ENCODE results near the gene WRAP73.

Gene WRAP73

DNA sequence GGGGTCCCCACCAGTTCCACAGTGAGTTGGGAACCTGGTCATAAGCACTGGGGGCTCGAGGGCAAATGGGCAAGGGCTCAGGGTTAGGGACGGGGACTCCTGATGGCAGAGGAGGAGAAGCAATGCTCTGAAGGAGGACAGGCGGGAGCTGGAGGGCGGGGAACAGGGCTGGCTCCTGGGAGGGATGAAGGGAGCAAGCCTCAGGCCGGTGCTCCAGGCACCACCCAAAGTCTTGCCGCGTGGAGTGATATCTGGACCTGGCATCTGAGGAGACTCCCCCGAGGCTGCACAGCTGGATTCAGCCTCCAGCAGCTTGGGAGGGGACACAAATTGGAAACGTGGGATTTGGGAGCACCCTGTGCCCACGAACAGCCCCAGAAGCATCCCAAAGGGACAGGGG is 49.5 kb downstream of the WRAP73 start:
- no peaks in the 10 kb centered on the region for H3K27me3 ChIP-seq (ENCODE audit: control insufficient read depth, insufficient read depth, low read length)
- no peak overlapping the region for H3K27ac ChIP-seq (ENCODE audit: low read length)
- H3K9ac ChIP-seq (ENCODE audit: low read length), result no peak overlapping the region
- no peak overlapping the region for H3K4me3 ChIP-seq (ENCODE audit: low read length)
- no peaks in the 10 kb centered on the region for H3K36me3 ChIP-seq (ENCODE audit: control insufficient read depth, low read depth, low read length)
- H3K9me3 ChIP-seq (ENCODE audit: control insufficient read depth, low read depth, low read length), result no peaks in the 10 kb centered on the region
- peaks cover 9% of the 10 kb centered on the region for H3K4me1 ChIP-seq (ENCODE audit: control insufficient read depth, low read depth, low read length)

DNA sequence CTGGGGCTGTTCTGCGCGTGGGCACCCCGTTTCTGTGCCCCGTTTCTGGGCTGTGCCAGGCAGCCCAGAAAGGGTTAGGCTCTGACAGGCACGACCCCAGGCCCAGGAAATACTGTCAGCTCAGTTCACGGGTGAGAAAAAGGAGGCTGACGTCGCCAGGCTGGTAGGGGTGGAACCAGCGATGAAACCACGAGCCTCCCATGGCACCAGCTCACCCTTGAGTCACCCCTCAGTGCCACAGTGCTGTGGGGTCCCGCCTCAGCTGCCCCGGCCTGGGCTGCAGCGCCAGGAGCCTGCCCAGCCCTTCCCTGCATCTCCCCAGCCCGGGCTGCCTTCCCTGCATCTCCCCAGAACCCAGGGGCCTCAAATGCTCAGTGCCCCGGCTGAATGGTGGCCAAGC is 50.1 kb downstream of the WRAP73 start:
- Histone ChIP-seq H3K9me3 (ENCODE audit: control insufficient read depth, low read depth, low read length) (no peaks in the 10 kb centered on the region), H3K27me3 (ENCODE audit: control insufficient read depth, insufficient read depth, low read length) (no peaks in the 10 kb centered on the region), H3K9ac (ENCODE audit: low read length) (no peak overlapping the region), H3K36me3 (ENCODE audit: control insufficient read depth, low read depth, low read length) (no peaks in the 10 kb centered on the region), H3K4me3 (ENCODE audit: low read length) (no peak overlapping the region), H3K4me1 (ENCODE audit: control insufficient read depth, low read depth, low read length) (peaks cover 9% of the 10 kb centered on the region), H3K27ac (ENCODE audit: low read length) (no peak overlapping the region)

DNA sequence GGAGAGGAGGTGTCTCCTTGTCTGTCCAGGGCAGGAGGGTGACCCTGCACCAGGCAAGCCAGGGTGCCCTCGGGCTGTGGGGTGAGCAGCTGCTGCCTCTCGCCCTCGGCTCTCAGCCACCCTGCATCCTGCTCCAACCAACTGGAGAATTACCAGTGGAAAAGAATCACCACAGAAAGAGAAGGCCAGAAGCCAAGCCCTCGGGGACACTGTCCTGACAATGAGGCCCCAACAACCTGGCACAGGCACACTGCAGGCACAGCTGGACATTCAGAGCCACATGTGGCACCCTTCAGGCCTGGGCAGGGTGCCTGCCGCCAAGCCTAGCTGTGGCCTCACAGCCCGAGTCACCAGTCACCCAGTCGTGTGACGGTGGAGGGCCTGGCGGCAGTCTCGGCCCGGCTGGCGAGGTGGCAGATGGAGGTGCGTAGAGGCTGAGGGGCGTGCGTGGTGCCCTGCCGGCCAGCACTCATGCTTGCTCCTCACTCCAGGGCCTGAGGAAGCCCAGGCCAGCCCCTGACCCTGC is 50.6 kb downstream of the WRAP73 start:
- peaks cover 9% of the 10 kb centered on the region for H3K4me1 ChIP-seq (ENCODE audit: control insufficient read depth, low read depth, low read length)
- no peaks in the 10 kb centered on the region for H3K27me3 ChIP-seq (ENCODE audit: control insufficient read depth, insufficient read depth, low read length)
- no peak overlapping the region for H3K4me3 ChIP-seq (ENCODE audit: low read length)
- no peaks in the 10 kb centered on the region for H3K36me3 ChIP-seq (ENCODE audit: control insufficient read depth, low read depth, low read length)
- H3K9ac ChIP-seq (ENCODE audit: low read length), result no peak overlapping the region
- no peak overlapping the region for H3K27ac ChIP-seq (ENCODE audit: low read length)
- no peaks in the 10 kb centered on the region for H3K9me3 ChIP-seq (ENCODE audit: control insufficient read depth, low read depth, low read length)

DNA sequence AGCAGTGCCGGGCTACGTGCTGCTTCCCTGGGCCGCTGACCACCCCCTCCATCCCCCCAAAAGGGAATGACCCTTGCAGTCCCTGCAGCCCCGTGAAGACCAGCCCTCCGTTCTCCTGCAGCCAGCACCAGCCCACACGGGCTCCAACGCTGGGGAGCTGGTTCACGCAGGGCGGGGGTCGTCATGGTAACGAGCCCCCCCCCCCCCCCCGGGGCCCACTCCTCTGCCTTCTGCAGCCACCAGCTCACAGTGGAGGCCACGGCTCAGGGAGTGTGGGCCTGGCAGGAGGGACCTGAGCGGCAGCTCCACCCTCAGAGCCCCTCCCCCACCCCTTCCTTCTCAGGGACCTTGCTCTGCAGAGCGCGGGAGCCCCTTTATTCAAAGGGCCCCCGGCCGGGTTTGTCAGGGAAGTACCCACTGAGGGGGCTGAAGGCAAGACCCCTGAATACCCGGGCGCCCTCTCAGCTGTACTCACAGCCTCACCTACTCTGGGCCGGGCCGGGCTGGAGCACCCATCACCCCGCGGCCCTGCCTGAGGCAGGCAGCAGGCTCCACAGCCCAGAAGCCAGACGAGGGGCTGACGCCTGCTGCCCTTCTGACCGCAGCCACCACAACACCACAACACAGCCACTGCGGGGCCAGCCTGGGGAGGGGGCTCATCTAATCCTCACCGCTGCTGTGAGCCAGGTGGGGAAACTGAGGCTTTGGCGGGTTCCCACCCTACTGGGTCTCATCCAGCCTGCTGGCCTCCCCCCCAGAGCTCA is 51.2 kb downstream of the WRAP73 start:
- no peak overlapping the region for H3K9ac ChIP-seq (ENCODE audit: low read length)
- H3K4me1 ChIP-seq (ENCODE audit: control insufficient read depth, low read depth, low read length), result peaks cover 12% of the 10 kb centered on the region
- H3K9me3 ChIP-seq (ENCODE audit: control insufficient read depth, low read depth, low read length), result no peaks in the 10 kb centered on the region
- H3K4me3 ChIP-seq (ENCODE audit: low read length), result no peak overlapping the region
- no peak overlapping the region for H3K27ac ChIP-seq (ENCODE audit: low read length)
- no peaks in the 10 kb centered on the region for H3K36me3 ChIP-seq (ENCODE audit: control insufficient read depth, low read depth, low read length)
- H3K27me3 ChIP-seq (ENCODE audit: control insufficient read depth, insufficient read depth, low read length), result no peaks in the 10 kb centered on the region

DNA sequence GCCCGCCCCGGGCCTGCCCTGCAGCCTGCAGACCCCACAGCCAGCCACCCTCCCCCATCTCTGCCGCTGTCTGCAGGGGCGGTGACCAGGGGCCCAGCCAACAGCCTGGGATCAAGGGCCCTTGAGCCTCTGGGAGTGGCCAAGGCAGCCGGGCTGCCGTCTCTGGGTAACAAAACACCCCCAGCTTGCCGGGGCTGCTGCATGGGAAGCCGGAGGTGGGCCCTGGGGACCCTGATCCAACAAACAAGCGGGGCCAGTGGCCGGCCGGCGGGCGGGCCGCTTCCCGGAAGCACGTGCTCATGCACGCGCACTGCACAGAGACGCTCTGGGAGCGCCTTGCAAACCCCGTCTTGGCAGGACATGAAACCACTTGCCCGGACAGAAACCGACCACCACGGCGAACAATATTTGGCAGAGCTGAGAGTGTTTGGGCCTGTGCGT is 51.8 kb downstream of the WRAP73 start:
- H3K27ac ChIP-seq (ENCODE audit: low read length), result no peak overlapping the region

DNA sequence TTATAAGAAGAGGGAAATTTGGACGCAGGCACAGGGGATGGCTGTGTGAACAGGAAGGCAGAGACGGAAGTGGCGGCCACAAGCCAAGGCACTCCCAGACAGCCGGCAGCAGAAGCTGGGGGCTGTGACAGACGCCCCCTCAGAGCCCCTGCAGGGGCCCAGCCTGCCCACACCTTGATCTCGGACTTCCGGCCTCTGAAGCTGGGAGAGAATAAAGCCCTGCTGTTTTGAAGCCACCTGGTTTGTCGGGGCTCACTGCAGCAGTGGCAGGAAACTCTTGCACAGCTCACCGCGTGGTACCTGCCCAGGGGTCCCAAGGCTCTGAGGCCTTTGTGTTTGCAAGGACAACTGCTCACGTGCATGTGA is 52.3 kb downstream of the WRAP73 start:
- Histone ChIP-seq H3K27me3 (ENCODE audit: control insufficient read depth, insufficient read depth, low read length) (no peaks in the 10 kb centered on the region), H3K36me3 (ENCODE audit: control insufficient read depth, low read depth, low read length) (no peaks in the 10 kb centered on the region), H3K4me1 (ENCODE audit: control insufficient read depth, low read depth, low read length) (peaks cover 15% of the 10 kb centered on the region), H3K27ac (ENCODE audit: low read length) (no peak overlapping the region), H3K4me3 (ENCODE audit: low read length) (no peak overlapping the region), H3K9me3 (ENCODE audit: control insufficient read depth, low read depth, low read length) (no peaks in the 10 kb centered on the region), H3K9ac (ENCODE audit: low read length) (peak overlapping the region; percentile 17)

More for the DNA sequence above, 51.8 kb downstream of the WRAP73 start:
- Histone ChIP-seq H3K9me3 (ENCODE audit: control insufficient read depth, low read depth, low read length) (no peaks in the 10 kb centered on the region), H3K36me3 (ENCODE audit: control insufficient read depth, low read depth, low read length) (no peaks in the 10 kb centered on the region), H3K4me3 (ENCODE audit: low read length) (no peak overlapping the region), H3K9ac (ENCODE audit: low read length) (peak overlapping the region; percentile 17), H3K4me1 (ENCODE audit: control insufficient read depth, low read depth, low read length) (peaks cover 15% of the 10 kb centered on the region), H3K27me3 (ENCODE audit: control insufficient read depth, insufficient read depth, low read length) (no peaks in the 10 kb centered on the region)

DNA sequence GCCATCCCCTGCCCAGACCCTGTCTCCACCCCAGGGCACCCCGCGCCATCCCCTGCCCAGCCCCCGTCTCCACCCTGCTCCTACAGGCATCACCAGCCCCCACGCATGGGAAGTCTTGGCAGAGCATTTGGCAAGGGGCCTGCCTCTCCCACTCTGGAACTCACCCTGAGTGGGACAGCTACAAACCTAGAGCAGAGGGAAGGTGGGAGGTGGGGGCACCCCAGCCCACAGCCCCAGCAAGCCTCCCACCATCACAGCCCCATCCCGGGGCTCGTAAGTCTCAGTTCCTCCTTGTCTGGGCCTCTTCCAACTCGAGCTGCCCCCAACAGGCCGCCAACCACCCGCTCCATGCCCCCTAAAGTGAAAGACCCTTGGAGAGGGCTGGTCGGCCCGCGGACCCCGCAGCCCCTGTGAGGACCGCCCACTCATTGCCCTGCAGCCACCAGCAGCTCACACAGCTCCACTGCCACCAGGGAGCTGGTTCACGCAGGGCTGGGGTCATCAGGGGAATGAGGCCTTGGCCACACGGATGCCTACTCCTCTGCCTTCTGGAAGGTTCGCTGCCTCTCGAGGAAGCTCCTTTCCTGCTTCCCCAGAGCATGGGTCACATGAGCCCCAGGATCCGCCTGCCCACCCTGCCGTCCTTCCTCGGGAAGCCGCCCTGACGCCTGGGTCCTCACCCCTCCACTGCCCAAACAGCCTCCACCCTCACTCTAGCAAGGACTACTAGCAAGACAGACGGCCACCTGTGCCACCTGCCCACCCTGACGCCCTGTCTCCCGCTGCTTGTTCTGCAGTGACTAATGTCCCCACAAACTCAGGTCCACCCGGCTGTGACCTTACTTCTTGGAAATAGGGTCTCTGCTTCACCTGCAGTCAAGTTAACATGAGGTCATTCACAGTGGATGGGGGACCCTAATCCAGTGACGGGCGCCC is 53.0 kb downstream of the WRAP73 start:
- H3K9ac ChIP-seq (ENCODE audit: low read length), result no peak overlapping the region
- no peaks in the 10 kb centered on the region for H3K9me3 ChIP-seq (ENCODE audit: control insufficient read depth, low read depth, low read length)
- H3K27me3 ChIP-seq (ENCODE audit: control insufficient read depth, insufficient read depth, low read length), result no peaks in the 10 kb centered on the region
- H3K4me1 ChIP-seq (ENCODE audit: control insufficient read depth, low read depth, low read length), result peaks cover 15% of the 10 kb centered on the region
- H3K27ac ChIP-seq (ENCODE audit: low read length), result no peak overlapping the region
- H3K36me3 ChIP-seq (ENCODE audit: control insufficient read depth, low read depth, low read length), result no peaks in the 10 kb centered on the region
- H3K4me3 ChIP-seq (ENCODE audit: low read length), result no peak overlapping the region

DNA sequence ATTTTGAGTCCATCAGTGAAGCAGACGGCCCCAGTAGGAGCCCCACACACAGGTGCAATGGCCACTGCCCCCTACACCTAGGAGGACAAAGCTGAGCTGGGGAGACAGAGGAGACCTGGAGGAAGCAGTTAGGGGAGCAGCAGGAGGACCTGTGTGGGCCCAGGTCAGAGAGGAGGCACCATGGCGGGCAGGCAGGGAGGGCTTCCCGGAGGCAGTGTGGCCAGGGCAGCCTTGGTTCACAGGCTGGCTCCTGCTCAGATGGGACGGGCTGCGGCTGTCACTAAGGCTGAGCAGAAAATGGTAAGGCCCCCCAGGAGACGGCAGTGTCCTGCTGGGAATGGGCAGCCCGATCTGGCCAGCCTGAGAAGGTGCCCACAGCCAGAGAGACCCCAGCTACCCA is 54.0 kb downstream of the WRAP73 start:
- H3K9me3 ChIP-seq (ENCODE audit: control insufficient read depth, low read depth, low read length), result no peaks in the 10 kb centered on the region
- H3K9ac ChIP-seq (ENCODE audit: low read length), result no peak overlapping the region
- H3K36me3 ChIP-seq (ENCODE audit: control insufficient read depth, low read depth, low read length), result no peaks in the 10 kb centered on the region
- no peak overlapping the region for H3K27ac ChIP-seq (ENCODE audit: low read length)
- peaks cover 15% of the 10 kb centered on the region for H3K4me1 ChIP-seq (ENCODE audit: control insufficient read depth, low read depth, low read length)
- no peaks in the 10 kb centered on the region for H3K27me3 ChIP-seq (ENCODE audit: control insufficient read depth, insufficient read depth, low read length)
- no peak overlapping the region for H3K4me3 ChIP-seq (ENCODE audit: low read length)

DNA sequence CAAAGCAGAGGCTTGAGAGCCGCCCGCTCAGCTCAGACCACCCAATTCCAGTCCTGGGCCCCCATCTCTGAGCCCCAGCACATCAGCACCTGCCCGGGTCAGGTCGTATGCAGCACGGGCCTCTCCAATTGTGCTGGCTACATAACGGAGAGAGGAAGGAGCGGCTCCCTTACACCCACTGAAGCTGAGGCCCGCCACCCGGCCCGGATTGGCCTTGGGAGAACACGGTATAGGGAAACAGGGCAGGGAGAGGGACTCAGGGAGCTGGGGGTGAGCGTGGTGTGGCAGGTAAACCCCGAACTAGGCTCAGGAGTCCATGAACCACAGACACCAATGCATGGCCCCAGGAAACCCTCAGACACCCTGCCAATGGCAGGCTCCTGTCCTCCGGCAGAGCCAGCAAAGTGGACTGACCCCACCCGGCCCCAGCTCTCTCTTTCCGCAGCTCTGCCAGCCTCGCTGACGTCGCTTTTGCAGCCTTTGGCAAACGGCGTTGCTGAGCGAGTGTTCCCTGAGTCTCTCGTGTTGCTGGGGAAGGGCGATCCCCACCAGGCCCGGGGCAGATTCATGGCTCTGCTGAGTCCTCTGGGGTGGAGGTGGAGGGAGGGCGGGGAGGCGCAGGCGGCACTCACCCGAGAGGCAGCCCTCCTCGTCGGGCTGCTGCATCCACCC is 55.1 kb downstream of the WRAP73 start:
- Histone ChIP-seq H3K27me3 (ENCODE audit: control insufficient read depth, insufficient read depth, low read length) (no peaks in the 10 kb centered on the region), H3K36me3 (ENCODE audit: control insufficient read depth, low read depth, low read length) (no peaks in the 10 kb centered on the region), H3K4me3 (ENCODE audit: low read length) (no peak overlapping the region), H3K4me1 (ENCODE audit: control insufficient read depth, low read depth, low read length) (peaks cover 15% of the 10 kb centered on the region), H3K27ac (ENCODE audit: low read length) (no peak overlapping the region), H3K9me3 (ENCODE audit: control insufficient read depth, low read depth, low read length) (no peaks in the 10 kb centered on the region), H3K9ac (ENCODE audit: low read length) (no peak overlapping the region)

DNA sequence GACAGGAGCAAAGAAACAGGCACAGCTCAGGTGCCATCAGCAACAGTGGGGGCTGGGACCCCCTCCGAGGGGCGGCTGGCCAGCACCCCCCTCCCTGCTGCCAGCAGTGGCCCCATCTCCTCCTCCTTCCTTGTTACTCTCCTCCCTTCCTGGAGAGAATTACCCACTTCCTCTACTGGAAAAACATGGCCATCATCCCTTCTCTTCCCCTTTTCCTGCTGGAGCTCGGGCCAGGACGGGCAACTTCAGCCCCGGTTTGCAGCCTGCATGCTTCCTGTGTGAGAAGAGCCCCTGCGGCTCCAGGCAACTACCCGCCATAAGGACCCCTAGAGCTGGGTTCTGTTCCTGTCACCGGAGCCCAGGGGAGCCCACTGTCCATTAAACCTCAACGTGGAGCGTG is 56.2 kb downstream of the WRAP73 start:
- Histone ChIP-seq H3K27me3 (ENCODE audit: control insufficient read depth, insufficient read depth, low read length) (no peaks in the 10 kb centered on the region), H3K27ac (ENCODE audit: low read length) (no peak overlapping the region), H3K9ac (ENCODE audit: low read length) (no peak overlapping the region)

DNA sequence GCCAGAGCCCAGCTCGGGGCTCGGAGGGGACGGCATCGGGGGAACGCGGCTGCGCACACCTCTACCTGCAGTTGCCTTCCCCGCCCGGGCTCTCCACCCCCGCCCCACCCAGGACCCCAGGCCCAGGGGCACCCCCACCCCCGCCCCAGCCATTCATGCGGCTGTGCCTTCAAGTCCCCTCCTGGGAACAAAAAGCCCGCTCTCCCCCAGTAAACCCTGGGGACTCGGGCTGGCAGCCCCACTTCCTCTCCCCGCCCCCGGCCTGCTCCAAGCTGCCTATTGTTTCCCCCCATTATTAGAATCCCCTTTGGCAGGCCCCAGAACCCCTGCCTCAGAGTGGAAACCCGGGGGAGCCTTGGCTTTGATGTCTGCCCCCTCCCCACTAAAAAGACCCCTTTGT is 56.6 kb downstream of the WRAP73 start:
- Histone ChIP-seq H3K9me3 (ENCODE audit: control insufficient read depth, low read depth, low read length) (no peaks in the 10 kb centered on the region), H3K27ac (ENCODE audit: low read length) (no peak overlapping the region), H3K4me1 (ENCODE audit: control insufficient read depth, low read depth, low read length) (peaks cover 19% of the 10 kb centered on the region), H3K9ac (ENCODE audit: low read length) (no peak overlapping the region), H3K36me3 (ENCODE audit: control insufficient read depth, low read depth, low read length) (no peaks in the 10 kb centered on the region), H3K4me3 (ENCODE audit: low read length) (no peak overlapping the region), H3K27me3 (ENCODE audit: control insufficient read depth, insufficient read depth, low read length) (no peaks in the 10 kb centered on the region)

More for the DNA sequence above, 56.2 kb downstream of the WRAP73 start:
- Histone ChIP-seq H3K4me3 (ENCODE audit: low read length) (no peak overlapping the region), H3K36me3 (ENCODE audit: control insufficient read depth, low read depth, low read length) (no peaks in the 10 kb centered on the region), H3K4me1 (ENCODE audit: control insufficient read depth, low read depth, low read length) (peaks cover 20% of the 10 kb centered on the region), H3K9me3 (ENCODE audit: control insufficient read depth, low read depth, low read length) (no peaks in the 10 kb centered on the region)
